Cerebellar cortex (tissue), 1 donor: Measurements from ENCODE around the gene ABTB2.
A peak's percentile ranks its signal among the peaks of the same experiment; 100 is the strongest.

ENCODE experiments used
- DNase-seq: peaks from one replicate; pipeline ENCODE4 v3.0.0-alpha.2; 2015; ENCODE audit warnings: low spot score

The ABTB2 gene

DNA sequence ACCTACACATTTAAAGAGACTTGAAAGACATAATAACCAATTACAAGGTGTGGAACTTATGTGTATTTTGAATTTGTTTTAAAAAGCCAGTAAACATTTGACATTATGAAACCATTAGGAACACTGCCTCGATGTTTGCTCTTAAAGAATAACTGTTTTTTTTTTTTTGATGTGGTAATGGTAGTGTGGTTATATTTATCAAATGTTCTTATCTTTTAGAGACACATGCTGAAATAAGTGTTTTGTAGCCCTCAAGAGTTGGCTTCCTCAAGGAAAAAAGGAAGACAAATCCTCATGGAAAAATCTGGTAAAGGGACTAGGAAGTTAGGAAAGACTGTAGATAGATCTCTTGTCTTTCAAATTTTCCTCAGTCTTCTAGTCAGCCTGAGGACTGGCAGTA lies 2.2 kb upstream of the ABTB2 start:
- DNase-seq = no peak

DNA sequence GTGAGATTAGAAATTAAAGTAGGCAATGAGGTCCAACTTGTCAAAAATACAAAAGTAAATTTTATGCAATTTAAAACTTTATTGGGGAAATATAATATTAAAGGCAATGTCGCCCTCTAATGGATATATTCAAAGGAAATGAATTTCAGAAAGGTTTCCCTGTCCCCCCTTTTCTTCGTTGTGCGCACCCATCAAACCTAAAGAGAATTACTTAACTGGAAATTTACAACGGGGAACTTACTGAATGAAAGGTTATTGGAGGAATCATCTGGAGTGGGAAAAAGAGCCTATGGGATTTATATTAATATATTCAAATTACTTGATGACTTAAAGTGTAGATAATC lies 1.7 kb upstream of the ABTB2 start:
- no peak for DNase-seq

DNA sequence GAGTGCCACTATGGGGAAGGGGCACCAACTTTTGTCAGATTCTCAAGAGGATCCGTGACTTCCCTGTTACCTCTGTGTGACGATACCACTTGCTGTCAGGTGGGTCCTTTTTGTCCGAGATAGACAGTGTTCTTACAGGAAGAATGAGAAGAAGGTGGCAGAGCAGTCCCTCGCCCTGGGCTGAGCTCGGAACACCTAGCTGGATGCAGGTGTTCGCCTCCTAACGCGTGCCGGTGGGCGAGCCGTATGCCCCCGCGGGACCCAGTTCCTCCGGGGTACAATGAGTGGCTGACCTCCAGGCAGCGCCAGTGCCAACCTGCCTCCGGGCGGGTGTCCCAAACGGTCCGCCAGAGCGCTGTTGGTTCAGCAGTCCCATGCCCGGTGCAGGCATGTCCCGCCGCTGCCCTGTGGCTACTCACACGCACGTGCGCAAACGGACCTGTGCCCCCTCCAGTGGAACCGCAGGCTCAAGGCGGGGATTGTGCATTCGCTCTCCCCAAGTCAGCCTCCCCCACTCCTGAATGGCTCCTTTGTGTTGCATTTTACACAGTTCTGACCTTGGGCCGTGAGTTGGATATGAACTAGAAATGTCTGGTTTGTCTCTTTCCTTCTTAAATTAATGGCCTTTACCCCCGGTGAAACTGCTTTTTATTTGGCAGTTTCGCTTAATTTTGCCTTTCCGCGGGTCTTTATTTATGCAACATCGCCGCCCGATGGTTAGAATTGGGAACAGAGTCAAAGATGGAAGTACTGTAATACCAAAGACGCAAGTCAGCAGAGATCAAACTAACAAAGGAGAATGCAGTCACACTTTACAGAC lies 1.1 kb upstream of the ABTB2 start:
- peak; percentile 86 for DNase-seq

- DNase-seq = peak; percentile 60
Measured at GRCh38 chr11:34358258-34358727, 483 bp upstream of the ABTB2 start.

- peak; percentile 3 for DNase-seq
Measured at GRCh38 chr11:34356913-34357700, 703 bp downstream of the ABTB2 start.

GRCh38 chr11:34356576-34356912 lies 1.3 kb downstream of the ABTB2 start:
- DNase-seq = no peak

DNA sequence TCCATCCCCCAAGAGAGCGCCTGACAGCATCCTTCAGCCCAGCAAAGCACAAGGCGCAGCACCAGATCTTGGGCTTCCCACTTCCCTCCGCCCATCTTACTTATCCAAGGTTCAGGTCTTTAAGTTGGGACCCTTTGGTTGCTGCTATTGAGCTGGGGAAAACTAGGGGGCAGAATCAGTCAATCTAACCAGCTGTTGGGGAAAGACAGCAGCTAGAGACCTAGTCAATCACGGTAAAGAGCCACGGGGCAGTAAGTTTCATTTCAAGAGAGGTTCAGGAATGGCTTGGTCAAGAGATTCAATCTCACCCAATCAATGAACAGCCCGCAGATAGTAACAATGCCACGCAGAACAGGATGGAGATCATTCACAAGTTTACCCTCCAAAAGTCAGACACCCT lies 1.7 kb downstream of the ABTB2 start:
- no peak for DNase-seq

GRCh38 chr11:34355726-34356125 lies 2.1 kb downstream of the ABTB2 start:
- no peak for DNase-seq

DNA sequence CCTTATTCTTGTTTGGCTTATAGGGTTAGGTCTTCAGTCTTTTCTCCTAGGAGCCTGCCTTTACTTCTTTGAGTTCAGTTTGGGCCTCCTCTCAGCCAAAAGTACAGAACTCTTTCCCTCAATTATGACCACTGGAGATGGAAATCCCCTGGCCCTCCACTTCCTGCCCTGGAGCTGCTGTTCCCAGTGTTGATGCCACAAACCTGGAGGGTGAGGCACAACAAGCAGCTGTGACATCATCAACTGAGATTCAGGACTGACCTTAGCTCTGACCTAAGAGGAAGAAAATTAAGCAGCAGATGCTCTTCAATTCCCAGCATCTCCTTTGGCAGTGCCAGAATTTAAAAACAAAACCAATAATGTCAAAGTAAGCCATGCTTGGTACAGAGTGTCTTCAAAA lies 3.0 kb downstream of the ABTB2 start:
- no peak for DNase-seq

DNA sequence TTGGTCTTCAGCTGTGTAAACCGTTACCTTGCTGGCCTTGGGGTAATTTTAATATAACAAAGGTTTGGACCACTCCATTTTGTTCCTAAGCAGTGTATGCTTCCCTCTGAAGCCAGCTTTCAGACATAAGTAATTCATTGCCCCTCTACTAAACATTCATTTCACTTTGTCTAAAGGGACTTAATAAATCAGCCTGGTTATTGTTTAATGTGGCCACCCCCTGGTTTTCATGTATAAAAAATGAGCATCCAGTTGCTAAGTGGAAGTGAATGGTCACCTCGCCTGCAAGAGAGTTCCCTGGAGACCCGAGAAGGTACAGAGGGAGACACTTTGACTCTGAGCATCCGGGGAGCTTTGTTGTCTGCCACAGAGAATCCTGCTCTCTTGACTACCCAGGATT lies 3.9 kb downstream of the ABTB2 start:
- DNase-seq = no peak

DNA sequence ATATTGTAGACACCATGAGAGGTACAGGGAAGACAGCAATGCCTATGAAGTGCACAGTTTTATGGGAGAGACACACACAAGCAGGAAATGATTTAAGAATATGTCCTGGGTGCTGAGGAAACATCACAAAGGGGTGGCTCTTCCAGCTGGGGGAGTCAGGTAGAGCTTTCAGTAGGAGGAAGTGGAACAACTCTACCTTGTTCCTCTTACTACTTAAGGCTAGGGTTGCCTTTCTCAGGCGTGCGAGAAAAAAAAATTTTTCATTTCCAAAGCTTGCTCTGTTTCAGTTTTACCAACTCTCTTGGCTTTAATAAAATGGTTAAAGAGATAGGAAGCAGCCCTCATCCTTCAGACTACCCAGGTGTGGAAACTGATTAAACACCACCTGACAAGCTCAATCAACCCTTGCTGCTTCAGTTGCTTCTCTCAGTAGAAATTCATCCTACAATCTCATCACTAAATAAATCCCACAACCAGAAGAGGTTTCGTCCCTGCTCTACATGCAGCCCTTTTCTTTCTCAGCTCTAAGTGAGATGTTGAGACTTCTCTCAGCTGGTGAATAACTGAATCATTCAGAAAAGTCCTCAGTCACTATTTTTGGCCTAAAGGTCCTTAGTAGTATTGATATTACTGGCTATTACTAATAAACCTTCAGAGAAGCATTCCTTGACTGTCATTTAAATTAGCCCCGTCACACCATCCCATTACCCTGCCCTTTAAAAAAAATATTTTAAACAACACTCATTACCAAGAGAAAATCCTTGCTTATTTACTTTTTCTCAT lies 5.9 kb downstream of the ABTB2 start:
- DNase-seq = no peak

DNA sequence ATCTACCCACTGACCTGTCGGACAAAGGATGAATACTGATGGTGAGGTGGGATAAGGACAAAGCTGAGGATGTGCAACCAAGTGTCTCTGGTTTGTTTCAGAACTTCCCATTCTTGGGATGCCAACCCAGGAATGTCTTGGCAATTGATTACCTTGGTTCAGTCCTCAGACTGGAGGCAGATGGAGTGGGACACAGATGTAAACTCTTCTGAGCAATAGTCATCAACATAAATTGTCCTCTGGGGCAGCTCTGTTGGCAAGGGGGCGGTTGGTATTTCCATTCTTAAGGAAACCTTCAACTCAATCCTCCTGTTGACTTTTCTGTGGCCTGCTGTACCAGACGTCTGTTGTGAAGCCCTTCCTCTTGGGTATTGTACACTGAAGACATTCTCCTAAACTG lies 6.8 kb downstream of the ABTB2 start:
- DNase-seq = no peak

DNA sequence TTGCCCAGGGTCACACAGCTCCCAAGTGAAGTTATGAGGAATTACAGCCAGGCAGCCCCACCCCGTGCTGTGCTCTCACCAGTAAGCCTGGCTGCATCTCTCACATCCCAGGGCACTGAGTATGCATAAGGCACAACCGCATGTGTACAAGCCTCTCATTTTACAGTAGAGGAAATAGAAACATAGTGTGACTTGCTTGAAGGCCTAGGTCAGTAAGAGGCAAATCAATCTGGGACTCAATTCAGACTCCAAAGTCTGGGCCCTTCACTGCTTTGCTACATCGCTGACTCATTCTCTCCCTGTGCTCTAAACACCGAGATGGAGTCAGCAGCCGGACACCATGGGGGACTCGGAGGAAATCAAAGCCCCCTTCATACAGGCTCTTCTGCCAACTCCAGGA lies 7.9 kb downstream of the ABTB2 start:
- DNase-seq = no peak

DNA sequence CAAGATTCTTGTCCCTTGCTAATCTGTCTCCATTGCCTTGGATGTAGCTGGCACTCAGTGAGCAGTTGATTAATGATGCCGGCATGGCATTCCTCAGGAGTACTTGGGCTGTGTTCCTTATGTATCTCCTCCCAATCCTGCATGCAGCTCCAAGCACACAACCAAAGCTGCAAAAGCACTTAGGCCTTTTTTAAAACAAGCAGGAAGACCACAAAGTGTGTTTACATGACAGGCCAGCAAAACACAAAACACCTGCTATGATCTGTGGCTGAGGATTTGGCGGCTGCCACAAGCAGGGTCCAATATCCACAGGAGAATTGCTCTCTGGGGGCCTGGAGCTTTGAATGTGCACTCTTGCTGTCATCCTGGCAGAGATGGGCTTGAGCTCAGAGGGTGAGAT lies 8.9 kb downstream of the ABTB2 start:
- no peak for DNase-seq

DNA sequence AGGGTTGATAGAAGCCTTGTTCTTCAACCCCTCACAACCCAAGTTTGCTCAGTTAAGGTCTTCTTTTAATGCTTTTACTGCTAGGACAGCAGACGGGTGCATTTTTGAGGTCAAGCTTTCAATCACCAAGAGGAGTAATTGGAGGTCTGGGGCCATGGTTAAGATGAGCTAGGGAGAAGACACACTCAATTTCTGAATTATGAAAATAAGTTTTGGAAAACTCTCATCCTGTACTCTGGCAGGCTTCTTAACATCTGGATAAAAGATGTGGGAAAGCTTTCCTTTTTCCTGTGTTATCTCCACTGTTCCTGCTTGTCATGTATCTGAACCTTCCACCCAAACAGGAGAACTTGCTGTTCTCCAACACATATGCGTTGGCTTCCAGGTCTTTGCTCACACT lies 9.7 kb downstream of the ABTB2 start:
- DNase-seq = no peak

- no peak for DNase-seq
Measured at GRCh38 chr11:34346551-34346950, 11.3 kb downstream of the ABTB2 start.

DNA sequence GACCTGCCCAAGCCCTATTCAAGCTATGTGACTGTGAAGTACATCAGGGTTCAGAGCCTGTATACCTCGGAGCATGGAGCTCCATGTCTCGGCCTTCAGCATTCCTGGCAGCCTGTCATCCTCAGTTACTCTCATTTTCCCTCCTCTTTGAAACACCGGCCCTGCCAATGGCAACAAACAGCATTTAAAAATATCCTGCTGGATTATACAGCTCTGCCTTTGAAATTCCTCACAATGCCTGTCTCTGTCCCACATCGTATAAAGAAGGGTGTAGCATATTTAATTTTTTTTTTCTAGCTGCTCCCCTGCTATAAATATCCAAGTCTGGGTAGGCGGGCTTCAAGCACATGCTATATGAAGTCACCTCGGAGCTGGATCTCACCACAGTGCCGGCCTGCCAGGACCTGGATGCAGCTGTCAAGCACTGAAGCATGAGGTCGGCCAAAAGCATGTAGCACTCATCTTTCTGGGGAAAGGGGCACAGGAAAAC lies 11.8 kb downstream of the ABTB2 start:
- DNase-seq = no peak

GRCh38 chr11:34345540-34345876 lies 12.3 kb downstream of the ABTB2 start:
- no peak for DNase-seq

GRCh38 chr11:34344768-34345539 lies 12.9 kb downstream of the ABTB2 start:
- no peak for DNase-seq

DNA sequence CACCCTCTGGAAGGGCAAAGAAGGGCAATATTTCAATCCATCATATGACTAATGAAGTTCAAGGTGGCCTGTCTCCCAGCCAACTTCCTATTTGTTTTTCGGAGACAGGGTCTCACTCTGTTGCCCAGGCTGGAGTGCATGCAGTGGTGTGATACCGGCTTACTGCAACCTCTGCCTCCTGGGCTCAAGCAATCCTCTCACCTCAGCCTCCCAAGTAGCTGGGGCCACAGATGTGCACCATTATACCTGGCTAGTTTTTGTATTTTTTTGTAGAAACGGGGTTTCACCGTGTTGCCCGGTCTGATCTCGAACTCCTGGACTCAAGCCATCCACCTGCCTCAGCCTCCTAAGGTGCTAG lies 13.4 kb downstream of the ABTB2 start:
- DNase-seq = no peak

DNA sequence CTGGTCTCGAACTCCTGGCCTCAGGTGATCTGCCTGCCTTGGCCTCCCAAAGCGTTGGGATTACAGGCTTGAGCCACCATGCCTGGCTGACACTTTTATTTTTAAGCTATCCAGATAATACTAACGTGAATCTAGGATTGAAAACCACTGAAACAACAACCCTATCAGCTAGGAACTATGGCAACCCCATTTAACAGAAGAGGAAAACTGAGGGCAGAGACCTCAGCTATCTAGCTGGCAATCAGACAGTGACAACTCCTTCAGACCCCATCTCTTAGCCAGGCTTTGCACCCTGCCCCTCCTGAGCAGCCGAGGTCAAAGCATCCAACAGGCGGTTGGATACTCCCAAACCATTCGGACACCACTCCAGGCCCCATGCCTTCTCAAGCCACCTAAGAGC lies 14.1 kb downstream of the ABTB2 start:
- no peak for DNase-seq

DNA sequence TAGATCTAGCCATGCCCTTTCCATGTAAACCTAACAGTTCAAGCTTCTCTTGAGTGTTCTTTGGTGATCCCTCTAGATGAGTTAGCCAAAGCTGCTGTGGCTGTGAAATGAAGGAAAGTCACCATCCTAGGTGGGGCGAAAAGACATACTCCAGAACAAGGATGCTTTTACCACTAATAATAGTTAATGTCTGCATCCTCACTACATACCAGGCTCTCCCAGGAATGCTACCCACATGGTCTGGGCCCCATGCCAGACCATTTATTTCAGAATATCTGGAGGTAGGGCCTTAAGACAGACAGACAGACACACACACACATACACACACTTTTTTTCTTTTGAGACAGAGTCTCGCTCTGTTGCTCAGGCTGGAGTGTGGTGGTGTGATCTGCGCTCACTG lies 14.7 kb downstream of the ABTB2 start:
- no peak for DNase-seq
